ENCODE data around the gene KRTAP10-5.

DNA sequence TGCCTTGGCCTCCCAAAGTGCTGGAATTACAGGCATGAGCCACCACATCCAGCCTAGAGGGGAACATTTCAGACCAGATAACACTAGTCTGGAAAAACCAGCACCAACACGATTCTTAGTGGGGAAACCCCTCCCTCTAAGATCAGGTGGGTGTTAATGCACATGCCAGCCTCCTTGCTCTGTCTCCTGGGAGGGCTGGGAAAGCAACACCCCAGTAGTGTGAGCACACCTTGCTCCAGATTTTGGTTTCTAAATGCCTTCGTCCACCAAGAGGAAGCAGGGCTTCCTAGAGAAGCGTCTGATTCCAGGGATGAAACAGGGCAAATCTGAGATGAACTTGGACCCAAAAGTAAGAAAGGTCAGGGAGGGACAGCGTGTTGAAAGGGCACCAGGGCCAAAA lies 9.1 kb downstream of the KRTAP10-5 start:
- TF ChIP-seq, protein P1, sequence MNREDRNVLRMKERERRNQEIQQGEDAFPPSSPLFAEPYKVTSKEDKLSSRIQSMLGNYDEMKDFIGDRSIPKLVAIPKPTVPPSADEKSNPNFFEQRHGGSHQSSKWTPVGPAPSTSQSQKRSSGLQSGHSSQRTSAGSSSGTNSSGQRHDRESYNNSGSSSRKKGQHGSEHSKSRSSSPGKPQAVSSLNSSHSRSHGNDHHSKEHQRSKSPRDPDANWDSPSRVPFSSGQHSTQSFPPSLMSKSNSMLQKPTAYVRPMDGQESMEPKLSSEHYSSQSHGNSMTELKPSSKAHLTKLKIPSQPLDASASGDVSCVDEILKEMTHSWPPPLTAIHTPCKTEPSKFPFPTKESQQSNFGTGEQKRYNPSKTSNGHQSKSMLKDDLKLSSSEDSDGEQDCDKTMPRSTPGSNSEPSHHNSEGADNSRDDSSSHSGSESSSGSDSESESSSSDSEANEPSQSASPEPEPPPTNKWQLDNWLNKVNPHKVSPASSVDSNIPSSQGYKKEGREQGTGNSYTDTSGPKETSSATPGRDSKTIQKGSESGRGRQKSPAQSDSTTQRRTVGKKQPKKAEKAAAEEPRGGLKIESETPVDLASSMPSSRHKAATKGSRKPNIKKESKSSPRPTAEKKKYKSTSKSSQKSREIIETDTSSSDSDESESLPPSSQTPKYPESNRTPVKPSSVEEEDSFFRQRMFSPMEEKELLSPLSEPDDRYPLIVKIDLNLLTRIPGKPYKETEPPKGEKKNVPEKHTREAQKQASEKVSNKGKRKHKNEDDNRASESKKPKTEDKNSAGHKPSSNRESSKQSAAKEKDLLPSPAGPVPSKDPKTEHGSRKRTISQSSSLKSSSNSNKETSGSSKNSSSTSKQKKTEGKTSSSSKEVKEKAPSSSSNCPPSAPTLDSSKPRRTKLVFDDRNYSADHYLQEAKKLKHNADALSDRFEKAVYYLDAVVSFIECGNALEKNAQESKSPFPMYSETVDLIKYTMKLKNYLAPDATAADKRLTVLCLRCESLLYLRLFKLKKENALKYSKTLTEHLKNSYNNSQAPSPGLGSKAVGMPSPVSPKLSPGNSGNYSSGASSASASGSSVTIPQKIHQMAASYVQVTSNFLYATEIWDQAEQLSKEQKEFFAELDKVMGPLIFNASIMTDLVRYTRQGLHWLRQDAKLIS (CRISPR knock-in tag; IDR thresholded peaks at IDR 0.05) = no peak
- TF ChIP-seq ELF4 (CRISPR knock-in tag; IDR thresholded peaks at IDR 0.05) (no peak), ZNF274 (IDR thresholded peaks at IDR 0.05; ENCODE audit: borderline replicate concordance, low read depth, low read length) (no peak)
